Thyroid gland (tissue), 4 donors: ENCODE data around the gene CMC1.
"Not testable (repeated sequence)": the region's sequence is repeated elsewhere in the genome, so short reads cannot be mapped to it uniquely, and the experiment has no call there.

ENCODE experiments used
- POLR2A ChIP-seq, 2 donors: fragments of 450-650 bp; IDR thresholded peaks; one replicate each; pipeline ENCODE4 v1.6.1; 2017; ENCODE audit warnings: antibody characterized with exemption in 2 of 2, mild to moderate bottlenecking in 2 of 2, moderate library complexity in 1 of 2
- TF ChIP-seq, protein P1 (sequence below), 6 experiments: fragments of 200-600 bp in 3 of 6; fragments of 450-650 bp in 3 of 6; sonication (generic) in 3 of 6; IDR thresholded peaks; one replicate each; pipeline ENCODE4 v1.5.1; 2016 to 2019; ENCODE audit warnings: antibody characterized with exemption in 6 of 6, mild to moderate bottlenecking in 2 of 6, inconsistent platforms in 1 of 6, moderate library complexity in 1 of 6

DNA sequence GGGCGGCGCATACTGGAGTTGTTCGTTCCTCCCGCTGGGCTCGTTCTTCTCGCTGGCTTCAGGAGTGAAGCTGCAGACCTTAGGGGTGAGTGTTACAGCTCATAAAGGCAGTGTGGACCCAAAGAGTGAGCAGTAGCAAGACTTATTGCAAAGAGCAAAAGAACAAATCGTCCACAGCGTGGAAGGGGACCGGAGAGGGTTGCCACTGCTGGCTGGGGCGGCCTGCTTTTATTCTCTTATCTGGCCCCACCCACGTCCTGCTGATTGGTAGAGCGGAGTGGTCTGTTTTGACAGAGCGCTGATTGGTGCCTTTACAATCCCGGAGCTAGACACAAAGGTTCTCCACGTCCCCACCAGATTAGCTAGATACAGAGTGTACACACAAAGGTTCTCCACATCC, 41.8 kb upstream of the CMC1 start:
- TF ChIP-seq, protein P1, sequence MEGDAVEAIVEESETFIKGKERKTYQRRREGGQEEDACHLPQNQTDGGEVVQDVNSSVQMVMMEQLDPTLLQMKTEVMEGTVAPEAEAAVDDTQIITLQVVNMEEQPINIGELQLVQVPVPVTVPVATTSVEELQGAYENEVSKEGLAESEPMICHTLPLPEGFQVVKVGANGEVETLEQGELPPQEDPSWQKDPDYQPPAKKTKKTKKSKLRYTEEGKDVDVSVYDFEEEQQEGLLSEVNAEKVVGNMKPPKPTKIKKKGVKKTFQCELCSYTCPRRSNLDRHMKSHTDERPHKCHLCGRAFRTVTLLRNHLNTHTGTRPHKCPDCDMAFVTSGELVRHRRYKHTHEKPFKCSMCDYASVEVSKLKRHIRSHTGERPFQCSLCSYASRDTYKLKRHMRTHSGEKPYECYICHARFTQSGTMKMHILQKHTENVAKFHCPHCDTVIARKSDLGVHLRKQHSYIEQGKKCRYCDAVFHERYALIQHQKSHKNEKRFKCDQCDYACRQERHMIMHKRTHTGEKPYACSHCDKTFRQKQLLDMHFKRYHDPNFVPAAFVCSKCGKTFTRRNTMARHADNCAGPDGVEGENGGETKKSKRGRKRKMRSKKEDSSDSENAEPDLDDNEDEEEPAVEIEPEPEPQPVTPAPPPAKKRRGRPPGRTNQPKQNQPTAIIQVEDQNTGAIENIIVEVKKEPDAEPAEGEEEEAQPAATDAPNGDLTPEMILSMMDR (IDR thresholded peaks at IDR 0.05) = not testable (repeated sequence)
- TF ChIP-seq POLR2A (IDR thresholded peaks at IDR 0.05) = not testable (repeated sequence)
